Naive thymus-derived CD8-positive, alpha-beta T cell (primary cell): ENCODE data around the gene PLBD2. TPM values are rescaled to one million over a fixed set of nuclear protein-coding genes. Genes with fewer than 3 reads are reported as not detected.

Source experiments
- ATAC-seq, 2 donors: fragments of 150-1000 bp; cut with Tn5 transposase in 1 of 2; sonication (Bioruptor Pico), chemical (Tn5 transposase) in 1 of 2; 1 replicate in 1 of 2; 2 replicates in 1 of 2; pipeline ENCODE4 v1.10.0; 2021; ENCODE audit warnings: mild to moderate bottlenecking in 2 of 2, moderate library complexity in 2 of 2
- POLR2A ChIA-PET: fragments of 350-600 bp; sonication (Branson Sonifier 250); formaldehyde crosslinking; loops from one replicate; lab custom pipeline; 2021; ENCODE audit warnings: antibody characterized with exemption; lab: Charles Lee
- DNase-seq, 10 donors: peaks; one replicate each; pipeline versions ENCODE4 v3.0.0 to v3.0.0-alpha.2; 2020 to 2022
- H3K27ac Mint-ChIP-seq, 10 donors: one replicate each; pipeline ENCODE4 v1.8.0; 2020 to 2022; ENCODE audit warnings: mild to moderate bottlenecking in 10 of 10, mixed read lengths in 10 of 10, moderate library complexity in 4 of 10, inconsistent platforms in 1 of 10
- H3K27me3 Mint-ChIP-seq, 5 donors: one replicate each; pipeline ENCODE4 v1.8.0; 2021 to 2022; ENCODE audit warnings: mixed read lengths in 5 of 5
- H3K36me3 Mint-ChIP-seq, 3 donors: one replicate each; pipeline ENCODE4 v1.8.0; 2020 to 2022; ENCODE audit warnings: mixed read lengths in 3 of 3, mild to moderate bottlenecking in 2 of 3, inconsistent platforms in 1 of 3
- H3K4me1 Mint-ChIP-seq, 4 donors: one replicate each; pipeline ENCODE4 v1.8.0; 2021 to 2022; ENCODE audit warnings: mixed read lengths in 4 of 4
- H3K4me3 Mint-ChIP-seq, 10 donors: one replicate each; pipeline ENCODE4 v1.8.0; 2020 to 2022; ENCODE audit warnings: mild to moderate bottlenecking in 10 of 10, mixed read lengths in 10 of 10, moderate library complexity in 6 of 10, inconsistent platforms in 1 of 10
- H3K9me3 Mint-ChIP-seq, 9 donors: one replicate each; pipeline ENCODE4 v1.8.0; 2020 to 2022; ENCODE audit warnings: mixed read lengths in 9 of 9, mild to moderate bottlenecking in 3 of 9, inconsistent platforms in 1 of 9, moderate library complexity in 1 of 9
- polyA plus RNA-seq, 3 donors: library from polyadenylated mRNA; unstranded; fragments of 300-500 nt; fragmentation: Illumina TruSeq; gene quantifications; one replicate each; pipeline ENCODE4 v1.2.3, GENCODE V29; 2021
- total RNA-seq, 8 experiments: library from RNA in 2 of 8; stranded (reverse) in 2 of 8; gene quantifications; one replicate each; pipeline ENCODE4 v1.2.3 and lab custom pipeline; 2021 to 2026

The PLBD2 gene
- total and polyA plus RNA-seq, 5 experiments from 2014 or later: 5.1 to 13.1 (median 9.4) TPM

DNA sequence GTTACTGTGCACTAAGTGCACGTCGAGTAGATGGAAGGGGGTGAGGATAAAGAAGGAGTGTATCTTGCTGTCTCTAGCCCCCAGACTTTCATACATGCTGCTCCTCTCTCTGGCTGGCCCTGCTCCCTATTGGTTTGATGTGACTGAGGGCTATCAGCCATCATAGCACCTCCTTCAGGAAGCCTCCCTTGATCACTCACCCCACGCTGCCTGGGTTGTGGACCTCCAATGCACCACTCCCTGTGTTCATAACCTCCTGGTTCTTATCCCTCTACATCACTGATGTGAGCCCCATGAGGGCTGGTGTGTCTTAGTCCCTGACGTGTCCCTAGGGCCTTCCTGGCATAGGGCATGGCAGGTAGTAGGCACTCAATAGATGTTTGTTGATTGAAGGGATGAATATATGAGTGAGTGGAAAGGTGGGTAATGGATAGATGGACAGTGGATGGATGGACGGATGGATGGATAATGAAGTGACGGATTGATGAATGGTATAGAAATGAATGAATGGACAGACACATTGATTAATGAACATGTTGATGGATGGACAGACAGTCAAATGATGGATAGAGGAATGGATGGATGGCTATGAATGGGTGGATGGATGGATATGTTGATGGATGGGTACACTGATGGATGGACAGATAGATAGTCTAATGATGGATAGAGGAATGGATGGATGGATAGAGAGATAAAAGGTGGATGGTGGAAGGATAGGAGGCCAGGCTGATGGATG lies 78.8 kb downstream of the PLBD2 start:
- Mint-ChIP-seq H3K27ac (no peak overlapping the region), H3K4me1 (no peaks in the 10 kb centered on the region), H3K36me3 (no peaks in the 10 kb centered on the region), H3K4me3 (no peak overlapping the region), H3K27me3 (peaks cover 3 to 12% (median 11%) of the 10 kb centered on the region in 5 donors), H3K9me3 (no peaks in the 10 kb centered on the region)
- POLR2A ChIA-PET: no interaction called here
- no peak for DNase-seq
- ATAC-seq: no peak

- ATAC-seq: no peak
- no peak overlapping the region for H3K4me3 Mint-ChIP-seq
- no peaks in the 10 kb centered on the region for H3K36me3 Mint-ChIP-seq
These were observed 79.3 kb downstream of the PLBD2 start for GRCh38 chr12:113437729-113438100.

DNA sequence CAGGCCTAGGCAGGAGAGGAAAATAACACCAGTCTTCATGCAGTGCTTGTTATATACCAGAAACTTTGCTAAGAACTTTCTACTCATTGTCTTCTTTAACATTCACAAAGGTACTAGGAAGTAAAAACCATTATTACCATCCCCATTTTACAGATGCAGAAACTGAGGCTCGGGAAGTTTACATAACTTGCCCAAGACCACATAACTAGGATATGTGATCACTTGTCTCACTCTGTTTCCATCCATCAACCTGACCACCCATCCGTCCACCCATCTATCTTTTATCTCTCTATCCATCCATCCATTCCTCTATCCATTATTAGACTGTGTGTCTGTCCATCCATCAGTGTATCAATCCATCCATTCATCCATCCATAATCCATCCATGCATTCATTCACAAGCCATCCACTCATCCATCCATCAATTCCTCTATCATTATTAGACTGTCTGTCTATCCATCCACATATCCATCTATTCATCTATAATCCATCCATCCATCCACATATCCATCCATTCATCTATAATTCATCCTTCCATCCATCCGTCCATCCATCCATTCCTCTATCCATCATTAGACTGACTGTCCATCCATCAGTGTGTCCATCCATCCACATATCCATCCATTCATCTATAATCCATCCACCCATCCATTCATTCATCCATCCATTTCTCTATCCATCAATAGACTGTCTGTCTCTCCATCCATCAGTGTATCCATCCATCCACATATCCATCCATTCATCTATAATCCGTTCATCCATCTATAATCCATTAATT lies 80.3 kb downstream of the PLBD2 start:
- H3K4me1 Mint-ChIP-seq: no peaks in the 10 kb centered on the region
- H3K4me3 Mint-ChIP-seq: no peak overlapping the region
- H3K27me3 Mint-ChIP-seq: peaks cover 0 to 20% (median 6%) of the 10 kb centered on the region in 5 donors
- H3K9me3 Mint-ChIP-seq: no peaks in the 10 kb centered on the region
- ATAC-seq (no peak), DNase-seq (no peak)
- H3K27ac Mint-ChIP-seq: no peak overlapping the region
- POLR2A ChIA-PET: no interaction called here
- H3K36me3 Mint-ChIP-seq: no peaks in the 10 kb centered on the region

More at GRCh38 chr12:113437729-113438100, 79.3 kb downstream of the PLBD2 start:
- Mint-ChIP-seq H3K9me3 (no peaks in the 10 kb centered on the region), H3K27ac (no peak overlapping the region), H3K27me3 (peaks cover 3 to 15% (median 6%) of the 10 kb centered on the region in 5 donors), H3K4me1 (no peaks in the 10 kb centered on the region)
- POLR2A ChIA-PET: no interaction called here
- DNase-seq: no peak

GRCh38 chr12:113439301-113439597 lies 80.9 kb downstream of the PLBD2 start:
- POLR2A ChIA-PET: no interaction called here
- no peak overlapping the region for H3K27ac Mint-ChIP-seq

GRCh38 chr12:113439606-113440030 lies 81.2 kb downstream of the PLBD2 start:
- H3K27ac Mint-ChIP-seq: no peak overlapping the region
- ATAC-seq (no peak), DNase-seq (no peak)
- no peak overlapping the region for H3K4me3 Mint-ChIP-seq
- peaks cover under 1 to 26% (median 6%) of the 10 kb centered on the region in 5 donors for H3K27me3 Mint-ChIP-seq
- H3K36me3 Mint-ChIP-seq: no peaks in the 10 kb centered on the region
- POLR2A ChIA-PET: no interaction called here
- no peaks in the 10 kb centered on the region for H3K9me3 Mint-ChIP-seq
- H3K4me1 Mint-ChIP-seq: no peaks in the 10 kb centered on the region

More at GRCh38 chr12:113439301-113439597, 80.9 kb downstream of the PLBD2 start:
- Mint-ChIP-seq H3K4me3 (no peak overlapping the region), H3K4me1 (no peaks in the 10 kb centered on the region), H3K27me3 (peaks cover 0 to 25% (median 6%) of the 10 kb centered on the region in 5 donors), H3K36me3 (no peaks in the 10 kb centered on the region), H3K9me3 (no peaks in the 10 kb centered on the region)
- DNase-seq (no peak), ATAC-seq (no peak)

- H3K4me3 Mint-ChIP-seq: no peak overlapping the region
- DNase-seq (no peak), ATAC-seq (no peak)
- H3K27me3 Mint-ChIP-seq: peaks cover 6 to 32% (median 8%) of the 10 kb centered on the region in 5 donors
- H3K36me3 Mint-ChIP-seq: no peaks in the 10 kb centered on the region
- POLR2A ChIA-PET: no interaction called here
- peaks cover 0 to 5% (median 0%) of the 10 kb centered on the region in 9 donors for H3K9me3 Mint-ChIP-seq
- H3K27ac Mint-ChIP-seq: no peak overlapping the region
- no peaks in the 10 kb centered on the region for H3K4me1 Mint-ChIP-seq
These were observed 81.9 kb downstream of the PLBD2 start for GRCh38 chr12:113440336-113440735.

Other genes with a start within 250 kb of the PLBD2 start
- gene RASAL1, start 222.8 kb upstream of the PLBD2 start, total RNA-seq: under 1 TPM; 0.44 to 0.47 TPM
- under 1 TPM; 0.13 to 0.76 (median 0.23) TPM for gene RASAL1, start 222.8 kb upstream of the PLBD2 start, polyA plus RNA-seq
- under 1 TPM in 1 of 2 experiments, not detected in 1; 0.39 TPM for gene CFAP73, start 208.9 kb upstream of the PLBD2 start, total RNA-seq
- gene CFAP73, start 208.9 kb upstream of the PLBD2 start, polyA plus RNA-seq: not detected
- 10 to 100 TPM; 76.1 to 81.8 TPM for gene DDX54, start 173.1 kb upstream of the PLBD2 start, total RNA-seq
- gene DDX54, start 173.1 kb upstream of the PLBD2 start, polyA plus RNA-seq: 10 to 100 TPM; 17.9 to 38.2 (median 24.3) TPM
- gene RITA1, start 172.9 kb upstream of the PLBD2 start, total RNA-seq: 10 to 100 TPM; 12.8 to 17.1 TPM
- gene RITA1, start 172.9 kb upstream of the PLBD2 start, polyA plus RNA-seq: 10 to 100 TPM; 22.9 to 26.2 (median 24.6) TPM
- 10 to 100 TPM; 81.2 to 83.0 TPM for gene TPCN1, start 137.1 kb upstream of the PLBD2 start, total RNA-seq
- gene TPCN1, start 137.1 kb upstream of the PLBD2 start, polyA plus RNA-seq: 10 to 100 TPM in 2 of 3 donors, 1 to 10 TPM in 1; 6.7 to 16.5 (median 11.0) TPM
- 100 to 1,000 TPM; 131 to 136 TPM for gene SLC8B1, start 23.5 kb upstream of the PLBD2 start, total RNA-seq
- gene SLC8B1, start 23.5 kb upstream of the PLBD2 start, polyA plus RNA-seq: 10 to 100 TPM; 26.3 to 71.2 (median 53.0) TPM
- not detected for gene SDS, start 45.3 kb downstream of the PLBD2 start, total RNA-seq
- gene SDS, start 45.3 kb downstream of the PLBD2 start, polyA plus RNA-seq: not detected
- gene SDSL, start 63.8 kb downstream of the PLBD2 start, total RNA-seq: not detected
- gene SDSL, start 63.8 kb downstream of the PLBD2 start, polyA plus RNA-seq: not detected
- gene LHX5, start 113.3 kb downstream of the PLBD2 start, total RNA-seq: not detected
- not detected for gene LHX5, start 113.3 kb downstream of the PLBD2 start, polyA plus RNA-seq